ENCODE measurements around the gene GAREM1. TPM values are rescaled to one million over a fixed set of nuclear protein-coding genes. Genes with fewer than 3 reads are reported as not detected.
A peak's percentile ranks its signal among the peaks of the same experiment; 100 is the strongest.

GAREM1 gene
- total and polyA plus RNA-seq, 2 donors (not counting 1 experiment from before 2014, with no cell fraction given), result 0.92 to 1.5 TPM

DNA sequence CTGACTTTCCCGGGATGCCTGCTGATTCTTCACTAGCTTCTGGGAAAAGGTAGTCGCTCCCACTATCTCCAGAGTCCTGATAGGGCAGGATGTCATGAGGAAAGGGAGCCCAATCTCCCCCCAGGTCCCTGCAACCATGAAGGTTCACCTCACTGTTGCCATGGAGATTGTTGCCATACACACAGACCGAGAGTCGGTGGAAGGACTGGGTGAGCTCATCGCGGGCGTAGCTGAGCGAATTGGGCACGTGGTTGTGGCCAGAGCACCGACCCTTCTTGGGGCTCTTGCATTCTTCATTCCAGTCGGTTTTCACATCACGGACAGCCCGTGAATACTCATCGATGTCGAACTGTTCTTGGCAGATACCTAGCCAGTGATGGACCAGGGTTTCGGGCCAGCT is 183.4 kb downstream of the GAREM1 start:
- H3K27ac ChIP-seq (ENCODE audit: insufficient read depth, low read length), result no peak overlapping the region
- no peak overlapping the region for H3K9ac ChIP-seq (ENCODE audit: insufficient read depth, low read length)
- no peaks in the 10 kb centered on the region for H3K9me3 ChIP-seq (ENCODE audit: control insufficient read depth, insufficient read depth, low read depth, low read length)
- no peaks in the 10 kb centered on the region for H3K4me1 ChIP-seq (ENCODE audit: control insufficient read depth, extremely low read depth, insufficient read depth, low read length)
- no peaks in the 10 kb centered on the region for H4K20me1 ChIP-seq (ENCODE audit: control insufficient read depth, extremely low read depth, insufficient read depth, low read length)
- H3K27me3 ChIP-seq (ENCODE audit: control insufficient read depth, insufficient read depth, low read length), result no peaks in the 10 kb centered on the region
- no peak overlapping the region for H3K4me2 ChIP-seq (ENCODE audit: extremely low read depth, insufficient read depth, low read length)
- no peak for DNase-seq (ENCODE audit: low read depth in 2 of 2)
- no peaks in the 10 kb centered on the region for H3K36me3 ChIP-seq (ENCODE audit: control insufficient read depth, insufficient read depth, low read length)
- no peak overlapping the region for H2AFZ ChIP-seq (ENCODE audit: low read length)
- H3K79me2 ChIP-seq (ENCODE audit: control insufficient read depth, insufficient read depth, low read length), result no peaks in the 10 kb centered on the region
- no peak overlapping the region for H3K4me3 ChIP-seq (replicated peaks in 1 of 4; ENCODE audit: control extremely low read depth in 1 of 4, insufficient read depth in 1 of 4, low read depth in 3 of 4, low read length in 4 of 4)
- TF ChIP-seq CTCF (conservative IDR thresholded peaks at IDR 0.05 in 1 of 2, IDR thresholded peaks at IDR 0.05 in 1 of 2; ENCODE audit: low read depth in 1 of 2, low read length in 2 of 2), result no peak
- no peak for TF ChIP-seq EZH2 (IDR thresholded peaks at IDR 0.05; ENCODE audit: low read length, missing control alignments)

GRCh38 chr18:32286749-32287148 is 183.9 kb downstream of the GAREM1 start:
- no peaks in the 10 kb centered on the region for H3K27me3 ChIP-seq (ENCODE audit: control insufficient read depth, insufficient read depth, low read length)
- no peak for TF ChIP-seq EZH2 (IDR thresholded peaks at IDR 0.05; ENCODE audit: low read length, missing control alignments)
- TF ChIP-seq CTCF (conservative IDR thresholded peaks at IDR 0.05 in 1 of 2, IDR thresholded peaks at IDR 0.05 in 1 of 2; ENCODE audit: low read depth in 1 of 2, low read length in 2 of 2), result no peak
- no peaks in the 10 kb centered on the region for H3K9me3 ChIP-seq (ENCODE audit: control insufficient read depth, insufficient read depth, low read depth, low read length)
- no peak overlapping the region for H3K9ac ChIP-seq (ENCODE audit: insufficient read depth, low read length)
- H4K20me1 ChIP-seq (ENCODE audit: control insufficient read depth, extremely low read depth, insufficient read depth, low read length), result no peaks in the 10 kb centered on the region
- H2AFZ ChIP-seq (ENCODE audit: low read length), result no peak overlapping the region
- H3K36me3 ChIP-seq (ENCODE audit: control insufficient read depth, insufficient read depth, low read length), result no peaks in the 10 kb centered on the region
- DNase-seq (ENCODE audit: low read depth in 2 of 2), result no peak
- H3K79me2 ChIP-seq (ENCODE audit: control insufficient read depth, insufficient read depth, low read length), result no peaks in the 10 kb centered on the region
- no peak overlapping the region for H3K4me3 ChIP-seq (replicated peaks in 1 of 4; ENCODE audit: control extremely low read depth in 1 of 4, insufficient read depth in 1 of 4, low read depth in 3 of 4, low read length in 4 of 4)
- no peaks in the 10 kb centered on the region for H3K4me1 ChIP-seq (ENCODE audit: control insufficient read depth, extremely low read depth, insufficient read depth, low read length)
- no peak overlapping the region for H3K27ac ChIP-seq (ENCODE audit: insufficient read depth, low read length)
- no peak overlapping the region for H3K4me2 ChIP-seq (ENCODE audit: extremely low read depth, insufficient read depth, low read length)

DNA sequence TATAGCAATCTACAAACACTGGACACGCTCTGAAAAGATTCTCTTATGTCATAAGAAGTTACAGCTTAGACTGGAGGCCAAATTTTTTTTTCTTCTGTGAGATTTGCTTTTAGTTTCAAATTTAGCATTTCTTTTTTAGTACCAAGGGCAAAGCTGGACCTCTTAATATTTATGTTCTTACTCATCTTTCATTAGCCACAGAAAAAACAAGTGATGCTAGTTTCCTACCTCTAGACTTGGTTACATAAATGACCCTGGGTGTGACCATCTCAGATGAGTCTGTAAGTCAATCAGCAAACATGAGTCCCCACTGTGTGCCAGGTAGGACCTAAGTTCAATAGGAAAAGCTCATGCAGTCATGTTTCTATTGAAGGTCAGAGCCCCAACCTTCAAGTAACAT is 186.4 kb downstream of the GAREM1 start:
- no peaks in the 10 kb centered on the region for H3K79me2 ChIP-seq (ENCODE audit: control insufficient read depth, insufficient read depth, low read length)

More for the DNA sequence above, 186.4 kb downstream of the GAREM1 start:
- Histone ChIP-seq H3K9me3 (ENCODE audit: control insufficient read depth, insufficient read depth, low read depth, low read length) (no peaks in the 10 kb centered on the region), H3K4me3 (replicated peaks in 1 of 4; ENCODE audit: control extremely low read depth in 1 of 4, insufficient read depth in 1 of 4, low read depth in 3 of 4, low read length in 4 of 4) (no peak overlapping the region), H3K9ac (ENCODE audit: insufficient read depth, low read length) (no peak overlapping the region), H3K27me3 (ENCODE audit: control insufficient read depth, insufficient read depth, low read length) (no peaks in the 10 kb centered on the region), H4K20me1 (ENCODE audit: control insufficient read depth, extremely low read depth, insufficient read depth, low read length) (no peaks in the 10 kb centered on the region), H2AFZ (ENCODE audit: low read length) (no peak overlapping the region), H3K4me2 (ENCODE audit: extremely low read depth, insufficient read depth, low read length) (no peak overlapping the region), H3K4me1 (ENCODE audit: control insufficient read depth, extremely low read depth, insufficient read depth, low read length) (no peaks in the 10 kb centered on the region), H3K36me3 (ENCODE audit: control insufficient read depth, insufficient read depth, low read length) (no peaks in the 10 kb centered on the region), H3K27ac (ENCODE audit: insufficient read depth, low read length) (no peak overlapping the region)
- peak in 1 of 2 donors; percentile 32 for DNase-seq (ENCODE audit: low read depth in 2 of 2)
- no peak for TF ChIP-seq EZH2 (IDR thresholded peaks at IDR 0.05; ENCODE audit: low read length, missing control alignments)
- TF ChIP-seq CTCF (conservative IDR thresholded peaks at IDR 0.05 in 1 of 2, IDR thresholded peaks at IDR 0.05 in 1 of 2; ENCODE audit: low read depth in 1 of 2, low read length in 2 of 2), result no peak
